Measurements from ENCODE around the gene MYH13. TPM values are rescaled to one million over a fixed set of nuclear protein-coding genes. Genes with fewer than 3 reads are reported as not detected.

The MYH13 gene
- total RNA-seq, 2 donors from 2014 or later, result 0.11 TPM; not detected in 1

DNA sequence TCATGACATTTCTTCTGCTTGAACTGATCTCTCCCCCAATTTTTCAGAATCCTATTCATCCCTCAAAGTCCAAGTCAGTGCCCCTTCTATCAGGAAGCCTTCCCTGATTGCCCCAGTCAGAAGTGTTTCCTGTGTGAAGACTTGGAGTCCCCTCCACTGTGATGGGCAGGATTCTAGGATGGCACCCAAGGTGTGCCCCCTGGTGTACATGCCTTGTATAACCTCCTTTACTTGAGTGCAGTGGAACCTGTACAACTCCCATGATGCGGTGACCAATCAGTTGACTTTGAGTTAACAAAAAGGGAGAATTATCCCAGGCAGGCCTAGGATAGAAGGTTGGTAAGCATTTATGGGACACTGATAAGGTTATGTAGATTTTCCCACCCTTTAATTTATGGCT is 23.4 kb downstream of the MYH13 start:
- intact Hi-C loops (cut with DNase I), result no loop called here
- H3K27ac ChIP-seq, result no peak overlapping the region
- DNase-seq, result no peak

DNA sequence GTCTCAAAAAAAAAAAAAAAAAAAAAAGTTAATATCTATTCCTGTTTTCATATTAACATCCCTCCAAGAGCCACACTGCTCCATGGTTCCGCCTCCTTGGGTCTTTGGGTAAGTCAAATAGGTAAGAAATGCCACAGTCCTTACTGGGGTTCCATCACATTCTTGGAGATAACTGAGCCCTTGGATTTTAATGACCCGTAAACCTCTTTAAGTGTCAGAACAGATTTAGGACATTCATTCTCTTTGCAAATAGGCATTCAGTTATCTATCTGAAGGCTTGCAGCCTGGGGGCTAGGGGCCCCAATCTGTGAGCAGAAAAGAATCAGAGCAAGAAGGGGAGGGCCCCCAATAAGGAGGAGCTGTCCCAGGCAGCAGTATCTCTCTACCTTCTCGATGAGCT is 28.0 kb downstream of the MYH13 start:
- H3K9me3 ChIP-seq, result no peaks in the 10 kb centered on the region
- intact Hi-C loops (cut with DNase I), result no loop called here
- TF ChIP-seq, protein P1, sequence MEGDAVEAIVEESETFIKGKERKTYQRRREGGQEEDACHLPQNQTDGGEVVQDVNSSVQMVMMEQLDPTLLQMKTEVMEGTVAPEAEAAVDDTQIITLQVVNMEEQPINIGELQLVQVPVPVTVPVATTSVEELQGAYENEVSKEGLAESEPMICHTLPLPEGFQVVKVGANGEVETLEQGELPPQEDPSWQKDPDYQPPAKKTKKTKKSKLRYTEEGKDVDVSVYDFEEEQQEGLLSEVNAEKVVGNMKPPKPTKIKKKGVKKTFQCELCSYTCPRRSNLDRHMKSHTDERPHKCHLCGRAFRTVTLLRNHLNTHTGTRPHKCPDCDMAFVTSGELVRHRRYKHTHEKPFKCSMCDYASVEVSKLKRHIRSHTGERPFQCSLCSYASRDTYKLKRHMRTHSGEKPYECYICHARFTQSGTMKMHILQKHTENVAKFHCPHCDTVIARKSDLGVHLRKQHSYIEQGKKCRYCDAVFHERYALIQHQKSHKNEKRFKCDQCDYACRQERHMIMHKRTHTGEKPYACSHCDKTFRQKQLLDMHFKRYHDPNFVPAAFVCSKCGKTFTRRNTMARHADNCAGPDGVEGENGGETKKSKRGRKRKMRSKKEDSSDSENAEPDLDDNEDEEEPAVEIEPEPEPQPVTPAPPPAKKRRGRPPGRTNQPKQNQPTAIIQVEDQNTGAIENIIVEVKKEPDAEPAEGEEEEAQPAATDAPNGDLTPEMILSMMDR (IDR thresholded peaks at IDR 0.05), result no peak
- H3K4me3 ChIP-seq, result no peak overlapping the region
- H3K36me3 ChIP-seq, result no peaks in the 10 kb centered on the region
- no peaks in the 10 kb centered on the region for H3K4me1 ChIP-seq
- H3K9ac ChIP-seq (ENCODE audit: low read depth in 2 of 2, low read length in 2 of 2), result no peak overlapping the region
- H3K27ac ChIP-seq, result no peak overlapping the region
- H3K27me3 ChIP-seq, result no peaks in the 10 kb centered on the region
- no peak for DNase-seq

More for the DNA sequence above, 23.4 kb downstream of the MYH13 start:
- no peak overlapping the region for H3K4me3 ChIP-seq
- no peaks in the 10 kb centered on the region for H3K4me1 ChIP-seq
- no peaks in the 10 kb centered on the region for H3K36me3 ChIP-seq
- TF ChIP-seq, protein P1 (IDR thresholded peaks at IDR 0.05), result no peak
- H3K27me3 ChIP-seq, result no peaks in the 10 kb centered on the region
- no peak overlapping the region for H3K9ac ChIP-seq (ENCODE audit: low read depth in 2 of 2, low read length in 2 of 2)
- no peaks in the 10 kb centered on the region for H3K9me3 ChIP-seq

- H3K9me3 ChIP-seq, result no peaks in the 10 kb centered on the region
- intact Hi-C loops (cut with DNase I), result no loop called here
Observed at GRCh38 chr17:10339051-10339450, 33.8 kb downstream of the MYH13 start.

DNA sequence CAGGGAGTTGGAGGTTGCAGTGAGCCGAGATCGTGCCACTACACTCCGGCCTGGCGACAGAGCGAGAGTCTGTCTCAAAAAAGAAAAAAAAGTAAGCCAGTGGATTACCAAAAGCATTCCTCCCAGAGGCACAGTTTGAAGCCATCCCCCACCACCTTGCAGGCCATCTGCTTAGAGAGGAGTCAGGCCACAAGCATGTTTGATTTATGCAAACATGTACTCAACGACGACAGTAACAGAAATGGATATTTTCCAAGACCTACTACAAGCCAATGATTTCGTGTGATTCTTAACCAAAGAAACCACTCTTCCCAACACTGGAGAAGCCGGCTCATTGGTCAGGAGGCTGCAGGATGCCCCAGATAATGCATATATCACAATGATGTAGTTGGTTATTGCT is 34.8 kb downstream of the MYH13 start:
- H3K9me3 ChIP-seq, result no peaks in the 10 kb centered on the region
- H3K4me3 ChIP-seq, result no peak overlapping the region
- H3K9ac ChIP-seq (ENCODE audit: low read depth in 2 of 2, low read length in 2 of 2), result no peak overlapping the region
- H3K27ac ChIP-seq, result no peak overlapping the region
- H3K4me1 ChIP-seq, result no peaks in the 10 kb centered on the region
- no peaks in the 10 kb centered on the region for H3K36me3 ChIP-seq
- no peak for DNase-seq
- intact Hi-C loops (cut with DNase I), result no loop called here
- TF ChIP-seq, protein P1 (IDR thresholded peaks at IDR 0.05), result no peak
- no peaks in the 10 kb centered on the region for H3K27me3 ChIP-seq

More at GRCh38 chr17:10339051-10339450, 33.8 kb downstream of the MYH13 start:
- no peak overlapping the region for H3K9ac ChIP-seq (ENCODE audit: low read depth in 2 of 2, low read length in 2 of 2)
- TF ChIP-seq, protein P1 (IDR thresholded peaks at IDR 0.05), result no peak
- H3K4me1 ChIP-seq, result no peaks in the 10 kb centered on the region
- H3K27me3 ChIP-seq, result no peaks in the 10 kb centered on the region
- no peaks in the 10 kb centered on the region for H3K36me3 ChIP-seq
- no peak overlapping the region for H3K4me3 ChIP-seq
- H3K27ac ChIP-seq, result no peak overlapping the region
- DNase-seq, result no peak

DNA sequence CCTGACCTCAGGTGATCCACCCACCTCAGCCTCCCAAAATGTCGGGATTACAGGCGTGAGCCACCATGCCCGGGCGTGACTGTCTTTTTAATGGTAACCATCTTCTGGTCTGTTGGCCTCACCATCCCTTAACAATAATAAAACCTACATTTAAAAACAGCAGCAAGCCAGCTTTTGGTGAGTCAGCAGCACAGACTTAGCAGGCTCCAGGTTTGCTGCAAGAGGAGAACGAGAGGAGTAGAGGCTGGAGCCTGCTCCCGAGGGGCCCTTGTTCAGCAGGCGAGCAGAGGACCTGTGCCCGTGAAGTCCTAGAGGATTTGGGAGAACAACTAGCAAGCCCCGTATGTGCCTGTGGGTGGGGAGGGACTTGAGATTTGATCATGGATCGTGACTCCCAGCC is 35.7 kb downstream of the MYH13 start:
- Histone ChIP-seq H3K4me3 (no peak overlapping the region), H3K27me3 (no peaks in the 10 kb centered on the region), H3K9ac (ENCODE audit: low read depth in 2 of 2, low read length in 2 of 2) (no peak overlapping the region), H3K27ac (no peak overlapping the region), H3K9me3 (no peaks in the 10 kb centered on the region), H3K36me3 (no peaks in the 10 kb centered on the region), H3K4me1 (no peaks in the 10 kb centered on the region)
- DNase-seq, result no peak
- TF ChIP-seq, protein P1 (IDR thresholded peaks at IDR 0.05), result no peak
- intact Hi-C loops (cut with DNase I), result no loop called here

DNA sequence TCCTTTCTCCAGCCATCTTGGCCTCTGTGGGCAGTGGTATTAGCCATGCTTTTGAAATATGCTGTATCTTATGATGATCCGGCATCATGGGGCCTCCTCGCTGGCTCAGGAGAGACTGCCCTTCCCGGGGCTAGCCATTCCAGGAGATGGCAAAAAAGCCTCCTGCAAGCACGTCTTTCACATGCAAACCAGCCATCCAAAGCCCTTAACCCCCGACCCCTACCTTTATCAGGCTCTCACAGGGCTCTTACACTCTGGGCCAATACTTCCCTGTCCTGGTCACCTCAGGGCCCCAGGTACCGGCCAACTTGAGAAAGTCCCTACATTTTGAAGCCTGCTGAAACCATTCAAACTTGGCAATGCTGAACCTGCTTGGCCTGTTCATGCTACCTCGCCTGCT is 36.4 kb downstream of the MYH13 start:
- no peak for DNase-seq
- H3K9ac ChIP-seq (ENCODE audit: low read depth in 2 of 2, low read length in 2 of 2), result no peak overlapping the region
- no peaks in the 10 kb centered on the region for H3K4me1 ChIP-seq
- H3K9me3 ChIP-seq, result no peaks in the 10 kb centered on the region
- no peak overlapping the region for H3K27ac ChIP-seq
- H3K27me3 ChIP-seq, result no peaks in the 10 kb centered on the region
- TF ChIP-seq, protein P1 (IDR thresholded peaks at IDR 0.05), result no peak
- H3K36me3 ChIP-seq, result no peaks in the 10 kb centered on the region
- H3K4me3 ChIP-seq, result no peak overlapping the region
- intact Hi-C loops (cut with DNase I), result no loop called here
